HCT116 (cell line): ENCODE results near the gene KLHL40. TPM values are rescaled to one million over a fixed set of nuclear protein-coding genes. Genes with fewer than 3 reads are reported as not detected.

ENCODE experiments used
- ATAC-seq: fragments of 200-7000 bp; cut with Tn5 transposase; 2 replicates; pipeline ENCODE4 v1.9.1; 2020; ENCODE audit warnings: mild to moderate bottlenecking, moderate library complexity
- BruUV-seq: library from RNA; stranded (reverse); fragments of 400-500 nt; replicated peaks from 2 replicates; lab custom pipeline; 2021; lab: Mats Ljungman, UMichigan
- CTCF ChIA-PET: fragments of 300-600 bp; sonication (Branson Sonifier 250); formaldehyde crosslinking; loops from one replicate; lab custom pipeline; 2021; ENCODE audit warnings: antibody characterized with exemption; lab: Charles Lee
- POLR2A ChIA-PET: fragments of 300-600, 350-600 bp; sonication (Branson Sonifier 250); formaldehyde crosslinking; loops from one replicate; lab custom pipeline; 2021; ENCODE audit warnings: antibody characterized with exemption; lab: Charles Lee
- RAD21 ChIA-PET, 2 experiments: fragments of 300-600 bp; sonication (Branson Sonifier 250); formaldehyde crosslinking; loops; one replicate each; lab custom pipeline; 2023; ENCODE audit warnings: low total read pairs in 2 of 2; ENCODE audit not compliant: uncharacterized antibody in 2 of 2, unreplicated experiment in 2 of 2, low non-redundant PET in 1 of 2; lab: Charles Lee
- DNase-seq: peaks from one replicate; pipeline ENCODE4 v3.0.0-alpha.2; 2010; ENCODE audit warnings: low read depth, low spot score
- H2AFZ ChIP-seq: fragments of 200-600 bp; shearing (Covaris generic), sonication (generic); 2 replicates; pipeline ENCODE4 v1.6.1; 2017; ENCODE audit warnings: low read depth, mixed run types, mixed read lengths, antibody characterized with exemption, low read length; ENCODE audit not compliant: poor library complexity, severe bottlenecking
- H3K27ac ChIP-seq: 2 replicates; pipeline ENCODE4 v1.5.1; 2012; ENCODE audit warnings: low read depth, low read length
- H3K27me3 ChIP-seq: fragments of 200-600 bp; sonication (generic); 2 replicates; pipeline ENCODE4 v1.6.1; 2016; ENCODE audit warnings: mixed run types, low read length, mixed read lengths; ENCODE audit not compliant: insufficient read depth
- H3K36me3 ChIP-seq, 2 experiments: fragments of 200-500 bp in 1 of 2; fragments of 200-600 bp in 1 of 2; sonication (Bioruptor generic) in 1 of 2; sonication (generic) in 1 of 2; 2 replicates each; pipeline versions ENCODE4 v1.5.1 to v1.6.1; 2014 to 2016; ENCODE audit warnings: low read length in 2 of 2, inconsistent platforms in 1 of 2, mixed read lengths in 1 of 2, mixed run types in 1 of 2; ENCODE audit not compliant: insufficient read depth in 2 of 2, control insufficient read depth in 1 of 2
- H3K4me1 ChIP-seq, 2 experiments: fragments of 200-600 bp in 1 of 2; sonication (generic) in 1 of 2; 2 replicates each; pipeline versions ENCODE4 v1.5.1 to v1.6.1; 2012 to 2017; ENCODE audit warnings: low read length in 2 of 2, inconsistent platforms in 1 of 2, mild to moderate bottlenecking in 1 of 2, mixed read lengths in 1 of 2, mixed run types in 1 of 2, moderate library complexity in 1 of 2; ENCODE audit not compliant: insufficient read depth in 2 of 2, control insufficient read depth in 1 of 2
- H3K4me2 ChIP-seq: fragments of 200-600 bp; sonication (generic); 2 replicates; pipeline ENCODE4 v1.6.1; 2017; ENCODE audit warnings: mixed run types, low read length, mixed read lengths
- H3K4me3 ChIP-seq, 2 experiments: fragments of 200-600 bp in 1 of 2; sonication (generic) in 1 of 2; replicated peaks in 1 of 2; 2 replicates each; pipeline ENCODE4 v1.5.1; 2011 to 2016; ENCODE audit warnings: low read length in 2 of 2, control low read depth in 1 of 2, low read depth in 1 of 2, mild to moderate bottlenecking in 1 of 2, mixed read lengths in 1 of 2, mixed run types in 1 of 2
- H3K79me2 ChIP-seq: fragments of 200-600 bp; sonication (generic); 2 replicates; pipeline ENCODE4 v1.6.1; 2017; ENCODE audit warnings: mild to moderate bottlenecking, mixed run types, low read length, moderate library complexity, mixed read lengths; ENCODE audit not compliant: insufficient read depth
- H3K9ac ChIP-seq: fragments of 200-600 bp; sonication (generic); 2 replicates; pipeline ENCODE4 v1.6.1; 2016; ENCODE audit warnings: low read length, mixed read lengths
- H3K9me2 ChIP-seq: fragments of 200-600 bp; sonication (generic), shearing (Covaris generic); 2 replicates; pipeline ENCODE4 v1.6.1; 2017; ENCODE audit warnings: mixed run types, mild to moderate bottlenecking, moderate library complexity; ENCODE audit not compliant: insufficient read depth
- H3K9me3 ChIP-seq, 2 experiments: fragments of 200-500 bp in 1 of 2; fragments of 200-600 bp in 1 of 2; sonication (Bioruptor generic) in 1 of 2; sonication (generic) in 1 of 2; 2 replicates each; pipeline ENCODE4 v1.6.1; 2014 to 2017; ENCODE audit warnings: low read length in 2 of 2, mixed read lengths in 2 of 2, inconsistent platforms in 1 of 2, low read depth in 1 of 2, mild to moderate bottlenecking in 1 of 2, mixed run types in 1 of 2, moderate library complexity in 1 of 2; ENCODE audit not compliant: control insufficient read depth in 1 of 2, insufficient read depth in 1 of 2
- H4K20me1 ChIP-seq: fragments of 200-600 bp; sonication (generic), shearing (Covaris generic); 2 replicates; pipeline ENCODE4 v1.6.1; 2017; ENCODE audit warnings: mixed run types, mild to moderate bottlenecking, moderate library complexity; ENCODE audit not compliant: insufficient read depth
- CEBPB ChIP-seq: IDR thresholded peaks from 2 replicates; pipeline ENCODE4 v1.6.1; 2012; ENCODE audit warnings: low read depth
- CTCF ChIP-seq, 3 experiments: fragments of 200-600 bp in 1 of 3; sonication (generic) in 1 of 3; IDR thresholded peaks in 2 of 3; conservative IDR thresholded peaks in 1 of 3; 2 replicates each; pipeline ENCODE4 v1.5.1; 2012 to 2017; ENCODE audit warnings: low read depth in 2 of 3, low read length in 2 of 3, antibody characterized with exemption in 1 of 3, borderline replicate concordance in 1 of 3, control low read depth in 1 of 3, mild to moderate bottlenecking in 1 of 3, mixed read lengths in 1 of 3, mixed run types in 1 of 3, moderate library complexity in 1 of 3; ENCODE audit not compliant: insufficient read depth in 1 of 3
- EGR1 ChIP-seq: IDR thresholded peaks from 2 replicates; pipeline ENCODE4 v1.6.1; 2012; ENCODE audit warnings: low read depth
- EZH2 ChIP-seq: fragments of 200-600 bp; sonication (generic); IDR thresholded peaks from 2 replicates; pipeline ENCODE4 v1.6.1; 2017; ENCODE audit warnings: antibody characterized with exemption, mixed run types
- MAX ChIP-seq: IDR thresholded peaks from 2 replicates; pipeline ENCODE4 v1.6.1; 2012
- SIN3A ChIP-seq: IDR thresholded peaks from 2 replicates; pipeline ENCODE4 v1.6.1; 2012; ENCODE audit warnings: low read depth
- SP1 ChIP-seq: IDR thresholded peaks from 2 replicates; pipeline ENCODE4 v1.6.1; 2012; ENCODE audit warnings: low read depth
- SRF ChIP-seq: IDR thresholded peaks from 2 replicates; pipeline ENCODE4 v1.6.1; 2012; ENCODE audit warnings: low read depth
- intact Hi-C: fragments of 100-400 bp; cut with micrococcal nuclease; formaldehyde crosslinking; loops from 2 replicates; pipeline ENCODE4 v1.10.0; 2022
- total RNA-seq: library from RNA; stranded (reverse); gene quantifications from one replicate; pipeline ENCODE4 v1.2.1, GENCODE V29; 2021; ENCODE audit not compliant: unreplicated experiment
- TF ChIP-seq, protein P1 (sequence below): IDR thresholded peaks from 2 replicates; pipeline ENCODE4 v1.6.1; 2012

KLHL40 gene
- total RNA-seq, 1 experiment from 2014 or later: not detected

GRCh38 chr3:42704136-42704841 is 19.0 kb downstream of the KLHL40 start:
- Histone ChIP-seq H4K20me1 (no peaks in the 10 kb centered on the region), H3K36me3 (no peaks in the 10 kb centered on the region), H3K79me2 (no peaks in the 10 kb centered on the region), H3K9me3 (no peaks in the 10 kb centered on the region), H3K9me2 (no peaks in the 10 kb centered on the region), H2AFZ (no peak overlapping the region), H3K4me3 (no peak overlapping the region), H3K4me1 (no peaks in the 10 kb centered on the region), H3K4me2 (no peak overlapping the region), H3K27me3 (no peaks in the 10 kb centered on the region), H3K27ac (no peak overlapping the region), H3K9ac (no peak overlapping the region)
- intact Hi-C loops: no loop called here
- TF ChIP-seq CEBPB (no peak), EZH2 (no peak), SP1 (no peak), MAX (no peak), CTCF (IDR thresholded peaks at IDR 0.05 in 2 of 3, conservative IDR thresholded peaks at IDR 0.05 in 1 of 3; ENCODE audit: borderline replicate concordance in 1 of 3, insufficient read depth in 1 of 3, low read depth in 2 of 3, low read length in 2 of 3) (no peak), EGR1 (no peak), SIN3A (no peak), SRF (no peak)
- TF ChIP-seq, protein P1, sequence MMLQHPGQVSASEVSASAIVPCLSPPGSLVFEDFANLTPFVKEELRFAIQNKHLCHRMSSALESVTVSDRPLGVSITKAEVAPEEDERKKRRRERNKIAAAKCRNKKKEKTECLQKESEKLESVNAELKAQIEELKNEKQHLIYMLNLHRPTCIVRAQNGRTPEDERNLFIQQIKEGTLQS: no peak
- no TSS peak for BruUV-seq
- POLR2A ChIA-PET: no interaction called here
- ATAC-seq (no peak), DNase-seq (no peak)
- RAD21 ChIA-PET: no interaction called here
- CTCF ChIA-PET: no interaction called here
